GM23338 (cell line): Measurements from ENCODE around the gene GMPR. TPM values are rescaled to one million over a fixed set of nuclear protein-coding genes. Genes with fewer than 3 reads are reported as not detected.

Experiments
- ATAC-seq: fragments of 200-7000 bp; cut with Tn5 transposase; 3 replicates; pipeline ENCODE4 v1.9.1; 2020
- DNase-seq: peaks from one replicate; pipeline ENCODE4 v3.0.0-alpha.2; 2015; ENCODE audit warnings: low spot score
- H2AFZ ChIP-seq: fragments of 200-600 bp; sonication (generic); 2 replicates; pipeline ENCODE4 v1.8.0; 2016; ENCODE audit warnings: antibody characterized with exemption, mild to moderate bottlenecking, moderate library complexity
- H3F3A ChIP-seq: fragments of 200-600 bp; sonication (generic); replicated peaks from 2 replicates; pipeline ENCODE4 v1.8.0; 2017; ENCODE audit warnings: antibody characterized with exemption, mixed run types, low read depth
- H3K27ac ChIP-seq: fragments of 200-600 bp; sonication (generic); 2 replicates; pipeline ENCODE4 v1.6.1; 2016; ENCODE audit warnings: low read depth
- H3K27me3 ChIP-seq: fragments of 200-600 bp; sonication (generic); 2 replicates; pipeline ENCODE4 v1.8.0; 2016; ENCODE audit warnings: mild to moderate bottlenecking, mixed run types, moderate library complexity; ENCODE audit not compliant: insufficient read depth
- H3K36me3 ChIP-seq: fragments of 200-600 bp; sonication (generic); 2 replicates; pipeline ENCODE4 v1.8.0; 2016; ENCODE audit warnings: mild to moderate bottlenecking; ENCODE audit not compliant: insufficient read depth
- H3K4me1 ChIP-seq: fragments of 200-600 bp; sonication (generic); 2 replicates; pipeline ENCODE4 v1.8.0; 2016; ENCODE audit warnings: mild to moderate bottlenecking, moderate library complexity; ENCODE audit not compliant: insufficient read depth
- H3K4me2 ChIP-seq: fragments of 200-600 bp; sonication (generic); 2 replicates; pipeline ENCODE4 v1.7.1; 2017; ENCODE audit warnings: mixed run types
- H3K4me3 ChIP-seq: fragments of 200-600 bp; sonication (generic); 2 replicates; pipeline ENCODE4 v1.6.1; 2016; ENCODE audit warnings: mixed run types
- H3K79me2 ChIP-seq: fragments of 200-600 bp; sonication (generic); replicated peaks from 2 replicates; pipeline ENCODE4 v1.8.0; 2017; ENCODE audit warnings: mild to moderate bottlenecking; ENCODE audit not compliant: insufficient read depth
- H3K9me2 ChIP-seq: fragments of 200-600 bp; sonication (generic); 2 replicates; pipeline ENCODE4 v1.8.0; 2017; ENCODE audit not compliant: insufficient read depth
- H4K20me1 ChIP-seq: fragments of 200-600 bp; sonication (generic); replicated peaks from 2 replicates; pipeline ENCODE4 v1.8.0; 2017; ENCODE audit warnings: mild to moderate bottlenecking; ENCODE audit not compliant: insufficient read depth
- H3K27ac Mint-ChIP-seq: 2 replicates; pipeline ENCODE4 v1.8.0; 2020; ENCODE audit warnings: inconsistent platforms, mild to moderate bottlenecking, moderate library complexity, mixed read lengths
- H3K27me3 Mint-ChIP-seq: 3 replicates; pipeline ENCODE4 v1.8.0; 2022; ENCODE audit warnings: low read depth, mild to moderate bottlenecking, moderate library complexity, mixed read lengths, inconsistent platforms; ENCODE audit not compliant: insufficient read depth, poor library complexity
- H3K36me3 Mint-ChIP-seq: 3 replicates; pipeline ENCODE4 v1.8.0; 2021; ENCODE audit warnings: low read depth, mild to moderate bottlenecking, inconsistent platforms, moderate library complexity, mixed read lengths
- H3K4me1 Mint-ChIP-seq: 3 replicates; pipeline ENCODE4 v1.8.0; 2020; ENCODE audit warnings: mild to moderate bottlenecking, inconsistent platforms, mixed read lengths
- H3K4me3 Mint-ChIP-seq: 3 replicates; pipeline ENCODE4 v1.8.0; 2021; ENCODE audit warnings: moderate library complexity, mild to moderate bottlenecking, inconsistent platforms, mixed read lengths
- H3K9me3 Mint-ChIP-seq: 3 replicates; pipeline ENCODE4 v1.8.0; 2020; ENCODE audit warnings: moderate library complexity, mild to moderate bottlenecking, inconsistent platforms, mixed read lengths
- CREB1 ChIP-seq: fragments of 250-450 bp; sonication (Bioruptor Pico); IDR thresholded peaks from 2 replicates; pipeline ENCODE4 v1.5.0; 2020; ENCODE audit warnings: low read depth, mild to moderate bottlenecking, moderate library complexity
- EZH2phosphoT487 ChIP-seq: fragments of 200-600 bp; sonication (generic); IDR thresholded peaks from one replicate; pipeline ENCODE4 v1.8.1; 2018; ENCODE audit warnings: antibody characterized with exemption; ENCODE audit not compliant: unreplicated experiment
- JUNB ChIP-seq: IDR thresholded peaks from one replicate; pipeline ENCODE4 v1.6.1; 2016; ENCODE audit warnings: antibody characterized with exemption; ENCODE audit not compliant: unreplicated experiment
- NANOG ChIP-seq: IDR thresholded peaks from 2 replicates; pipeline ENCODE4 v1.6.1; 2016; ENCODE audit warnings: antibody characterized with exemption, borderline replicate concordance
- POLR2AphosphoS5 ChIP-seq: IDR thresholded peaks from 2 replicates; pipeline ENCODE4 v1.6.1; 2016; ENCODE audit warnings: antibody characterized with exemption, low read depth
- STAT1 ChIP-seq: IDR thresholded peaks from one replicate; pipeline ENCODE4 v1.6.1; 2016; ENCODE audit warnings: antibody characterized with exemption; ENCODE audit not compliant: unreplicated experiment
- ZNF114 ChIP-seq: fragments of 250-450 bp; sonication (Bioruptor Pico); IDR thresholded peaks from 2 replicates; pipeline ENCODE4 v1.5.0; 2020; ENCODE audit warnings: mild to moderate bottlenecking, moderate library complexity
- polyA plus RNA-seq: library from polyadenylated mRNA; unstranded; fragments of >200 nt; fragmentation: Nextera tagmentation; extraction: Ambion mirVana; gene quantifications from 2 replicates; pipeline ENCODE4 v1.2.1, GENCODE V29; 2016
- total RNA-seq: library from RNA; depleted of rRNA; stranded (reverse); fragments of >200 nt; shearing (Covaris generic); gene quantifications from 2 replicates; pipeline ENCODE4 v1.2.3, GENCODE V29; 2014
- TF ChIP-seq, protein P1 (sequence below), 2 experiments: fragments of 200-600 bp in 1 of 2; sonication (generic) in 1 of 2; conservative IDR thresholded peaks; 2 replicates each; pipeline versions ENCODE4 v1.5.1 to v1.6.1; 2016 to 2017; ENCODE audit warnings: antibody characterized with exemption in 2 of 2, low read depth in 2 of 2, mild to moderate bottlenecking in 2 of 2, moderate library complexity in 1 of 2
- TF ChIP-seq, protein P2 (sequence below): IDR thresholded peaks from 2 replicates; pipeline ENCODE4 v1.6.1; 2016; ENCODE audit warnings: antibody characterized with exemption
- TF ChIP-seq, protein P3 (sequence below): IDR thresholded peaks from one replicate; pipeline ENCODE4 v1.6.1; 2018; ENCODE audit warnings: antibody characterized with exemption; ENCODE audit not compliant: unreplicated experiment

The GMPR gene
- total and polyA plus RNA-seq, 2 experiments from 2014 or later = 0.23 to 0.35 TPM

DNA sequence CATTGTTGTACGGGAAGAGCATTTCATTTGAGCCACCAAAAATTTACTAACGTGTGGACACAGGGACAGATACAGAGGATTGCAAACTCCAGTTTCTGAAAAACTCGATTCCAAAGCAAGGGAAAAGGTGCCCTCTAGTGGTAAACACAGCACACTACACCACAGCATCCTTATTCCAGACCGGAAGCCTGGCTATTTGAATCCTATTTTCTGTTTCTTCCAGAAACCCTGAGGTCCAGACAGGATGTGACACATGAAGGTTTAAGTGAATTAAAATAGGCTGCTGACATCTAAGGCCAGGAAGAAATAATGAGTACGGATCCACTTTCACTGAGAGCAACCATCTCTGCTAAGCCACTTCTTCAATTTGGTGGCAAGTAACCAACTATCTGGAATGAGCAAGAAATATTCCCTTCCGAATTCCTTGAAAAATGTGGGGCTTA, 31.8 kb upstream of the GMPR start:
- Histone ChIP-seq H3F3A (no peaks in the 10 kb centered on the region), H3K4me1 (no peaks in the 10 kb centered on the region), H3K4me3 (no peak overlapping the region), H3K27ac (no peak overlapping the region), H4K20me1 (no peaks in the 10 kb centered on the region), H3K79me2 (no peaks in the 10 kb centered on the region), H2AFZ (no peak overlapping the region), H3K36me3 (no peaks in the 10 kb centered on the region), H3K27me3 (no peaks in the 10 kb centered on the region), H3K9me2 (no peaks in the 10 kb centered on the region), H3K4me2 (no peak overlapping the region)
- TF ChIP-seq, protein P1, sequence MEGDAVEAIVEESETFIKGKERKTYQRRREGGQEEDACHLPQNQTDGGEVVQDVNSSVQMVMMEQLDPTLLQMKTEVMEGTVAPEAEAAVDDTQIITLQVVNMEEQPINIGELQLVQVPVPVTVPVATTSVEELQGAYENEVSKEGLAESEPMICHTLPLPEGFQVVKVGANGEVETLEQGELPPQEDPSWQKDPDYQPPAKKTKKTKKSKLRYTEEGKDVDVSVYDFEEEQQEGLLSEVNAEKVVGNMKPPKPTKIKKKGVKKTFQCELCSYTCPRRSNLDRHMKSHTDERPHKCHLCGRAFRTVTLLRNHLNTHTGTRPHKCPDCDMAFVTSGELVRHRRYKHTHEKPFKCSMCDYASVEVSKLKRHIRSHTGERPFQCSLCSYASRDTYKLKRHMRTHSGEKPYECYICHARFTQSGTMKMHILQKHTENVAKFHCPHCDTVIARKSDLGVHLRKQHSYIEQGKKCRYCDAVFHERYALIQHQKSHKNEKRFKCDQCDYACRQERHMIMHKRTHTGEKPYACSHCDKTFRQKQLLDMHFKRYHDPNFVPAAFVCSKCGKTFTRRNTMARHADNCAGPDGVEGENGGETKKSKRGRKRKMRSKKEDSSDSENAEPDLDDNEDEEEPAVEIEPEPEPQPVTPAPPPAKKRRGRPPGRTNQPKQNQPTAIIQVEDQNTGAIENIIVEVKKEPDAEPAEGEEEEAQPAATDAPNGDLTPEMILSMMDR (conservative IDR thresholded peaks at IDR 0.05; ENCODE audit: low read depth in 2 of 2) = peak; percentile 92 to 97
- TF ChIP-seq, protein P2, sequence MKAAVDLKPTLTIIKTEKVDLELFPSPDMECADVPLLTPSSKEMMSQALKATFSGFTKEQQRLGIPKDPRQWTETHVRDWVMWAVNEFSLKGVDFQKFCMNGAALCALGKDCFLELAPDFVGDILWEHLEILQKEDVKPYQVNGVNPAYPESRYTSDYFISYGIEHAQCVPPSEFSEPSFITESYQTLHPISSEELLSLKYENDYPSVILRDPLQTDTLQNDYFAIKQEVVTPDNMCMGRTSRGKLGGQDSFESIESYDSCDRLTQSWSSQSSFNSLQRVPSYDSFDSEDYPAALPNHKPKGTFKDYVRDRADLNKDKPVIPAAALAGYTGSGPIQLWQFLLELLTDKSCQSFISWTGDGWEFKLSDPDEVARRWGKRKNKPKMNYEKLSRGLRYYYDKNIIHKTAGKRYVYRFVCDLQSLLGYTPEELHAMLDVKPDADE = no peak
- no peaks in the 10 kb centered on the region for H3K4me1 Mint-ChIP-seq
- ATAC-seq (peak; percentile 84), DNase-seq (peak; percentile 83)
- no peaks in the 10 kb centered on the region for H3K27me3 Mint-ChIP-seq
- no peak overlapping the region for H3K27ac Mint-ChIP-seq
- H3K4me3 Mint-ChIP-seq = no peak overlapping the region
- H3K9me3 Mint-ChIP-seq = no peaks in the 10 kb centered on the region; the same call in 2 of the 3 replicates
- peaks cover 3% of the 10 kb centered on the region; the same call in 2 of the 3 replicates for H3K36me3 Mint-ChIP-seq

DNA sequence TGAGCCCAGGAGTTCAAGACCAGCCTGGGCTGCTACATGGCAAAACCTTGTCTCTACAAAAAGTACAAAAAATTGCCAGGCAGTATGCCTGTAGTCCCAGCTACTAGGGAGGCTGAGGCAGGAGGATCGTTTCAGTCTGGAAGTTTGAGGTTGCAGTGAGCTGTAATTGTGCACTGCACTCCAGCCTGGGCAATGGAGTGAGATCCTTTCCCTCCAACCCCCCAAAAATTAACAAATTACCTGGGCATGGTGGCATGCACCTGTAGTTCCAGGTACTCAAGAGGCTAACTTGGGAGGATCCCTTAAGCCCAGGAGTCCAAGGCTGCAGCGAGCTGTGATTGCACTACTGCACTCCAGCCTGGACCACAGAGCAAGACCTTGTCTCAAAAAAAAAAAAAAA, 29.4 kb upstream of the GMPR start:
- Histone ChIP-seq H4K20me1 (no peaks in the 10 kb centered on the region), H3K27me3 (no peaks in the 10 kb centered on the region), H3K4me1 (no peaks in the 10 kb centered on the region), H3K4me3 (no peak overlapping the region), H3K27ac (no peak overlapping the region), H3K36me3 (no peaks in the 10 kb centered on the region), H3K9me2 (no peaks in the 10 kb centered on the region), H3K79me2 (no peaks in the 10 kb centered on the region), H3K4me2 (no peak overlapping the region), H2AFZ (no peak overlapping the region), H3F3A (no peaks in the 10 kb centered on the region)
- H3K4me3 Mint-ChIP-seq = no peak overlapping the region
- no peaks in the 10 kb centered on the region for H3K27me3 Mint-ChIP-seq
- H3K9me3 Mint-ChIP-seq = no peaks in the 10 kb centered on the region
- H3K36me3 Mint-ChIP-seq = peaks cover 3% of the 10 kb centered on the region; the same call in 2 of the 3 replicates
- DNase-seq = no peak
- H3K27ac Mint-ChIP-seq = no peak overlapping the region
- ATAC-seq = no peak
- no peaks in the 10 kb centered on the region for H3K4me1 Mint-ChIP-seq
- TF ChIP-seq NANOG (no peak), POLR2AphosphoS5 (no peak), JUNB (no peak), STAT1 (no peak), CREB1 (no peak), EZH2phosphoT487 (no peak), ZNF114 (no peak)
- TF ChIP-seq, protein P2 = no peak
- TF ChIP-seq, protein P1 (conservative IDR thresholded peaks at IDR 0.05; ENCODE audit: low read depth in 2 of 2) = no peak
- TF ChIP-seq, protein P3, sequence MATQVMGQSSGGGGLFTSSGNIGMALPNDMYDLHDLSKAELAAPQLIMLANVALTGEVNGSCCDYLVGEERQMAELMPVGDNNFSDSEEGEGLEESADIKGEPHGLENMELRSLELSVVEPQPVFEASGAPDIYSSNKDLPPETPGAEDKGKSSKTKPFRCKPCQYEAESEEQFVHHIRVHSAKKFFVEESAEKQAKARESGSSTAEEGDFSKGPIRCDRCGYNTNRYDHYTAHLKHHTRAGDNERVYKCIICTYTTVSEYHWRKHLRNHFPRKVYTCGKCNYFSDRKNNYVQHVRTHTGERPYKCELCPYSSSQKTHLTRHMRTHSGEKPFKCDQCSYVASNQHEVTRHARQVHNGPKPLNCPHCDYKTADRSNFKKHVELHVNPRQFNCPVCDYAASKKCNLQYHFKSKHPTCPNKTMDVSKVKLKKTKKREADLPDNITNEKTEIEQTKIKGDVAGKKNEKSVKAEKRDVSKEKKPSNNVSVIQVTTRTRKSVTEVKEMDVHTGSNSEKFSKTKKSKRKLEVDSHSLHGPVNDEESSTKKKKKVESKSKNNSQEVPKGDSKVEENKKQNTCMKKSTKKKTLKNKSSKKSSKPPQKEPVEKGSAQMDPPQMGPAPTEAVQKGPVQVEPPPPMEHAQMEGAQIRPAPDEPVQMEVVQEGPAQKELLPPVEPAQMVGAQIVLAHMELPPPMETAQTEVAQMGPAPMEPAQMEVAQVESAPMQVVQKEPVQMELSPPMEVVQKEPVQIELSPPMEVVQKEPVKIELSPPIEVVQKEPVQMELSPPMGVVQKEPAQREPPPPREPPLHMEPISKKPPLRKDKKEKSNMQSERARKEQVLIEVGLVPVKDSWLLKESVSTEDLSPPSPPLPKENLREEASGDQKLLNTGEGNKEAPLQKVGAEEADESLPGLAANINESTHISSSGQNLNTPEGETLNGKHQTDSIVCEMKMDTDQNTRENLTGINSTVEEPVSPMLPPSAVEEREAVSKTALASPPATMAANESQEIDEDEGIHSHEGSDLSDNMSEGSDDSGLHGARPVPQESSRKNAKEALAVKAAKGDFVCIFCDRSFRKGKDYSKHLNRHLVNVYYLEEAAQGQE = no peak
